Activated T-helper 1 cell treated with Interleukin-2 at 50 U/mL for 16 hours (primary cell): ENCODE results near the gene SLC18B1.

Source experiments
- DNase-seq: peaks from one replicate; pipeline ENCODE4 v3.0.0-alpha.2; 2020; ENCODE audit warnings: low read depth

The SLC18B1 gene

DNA sequence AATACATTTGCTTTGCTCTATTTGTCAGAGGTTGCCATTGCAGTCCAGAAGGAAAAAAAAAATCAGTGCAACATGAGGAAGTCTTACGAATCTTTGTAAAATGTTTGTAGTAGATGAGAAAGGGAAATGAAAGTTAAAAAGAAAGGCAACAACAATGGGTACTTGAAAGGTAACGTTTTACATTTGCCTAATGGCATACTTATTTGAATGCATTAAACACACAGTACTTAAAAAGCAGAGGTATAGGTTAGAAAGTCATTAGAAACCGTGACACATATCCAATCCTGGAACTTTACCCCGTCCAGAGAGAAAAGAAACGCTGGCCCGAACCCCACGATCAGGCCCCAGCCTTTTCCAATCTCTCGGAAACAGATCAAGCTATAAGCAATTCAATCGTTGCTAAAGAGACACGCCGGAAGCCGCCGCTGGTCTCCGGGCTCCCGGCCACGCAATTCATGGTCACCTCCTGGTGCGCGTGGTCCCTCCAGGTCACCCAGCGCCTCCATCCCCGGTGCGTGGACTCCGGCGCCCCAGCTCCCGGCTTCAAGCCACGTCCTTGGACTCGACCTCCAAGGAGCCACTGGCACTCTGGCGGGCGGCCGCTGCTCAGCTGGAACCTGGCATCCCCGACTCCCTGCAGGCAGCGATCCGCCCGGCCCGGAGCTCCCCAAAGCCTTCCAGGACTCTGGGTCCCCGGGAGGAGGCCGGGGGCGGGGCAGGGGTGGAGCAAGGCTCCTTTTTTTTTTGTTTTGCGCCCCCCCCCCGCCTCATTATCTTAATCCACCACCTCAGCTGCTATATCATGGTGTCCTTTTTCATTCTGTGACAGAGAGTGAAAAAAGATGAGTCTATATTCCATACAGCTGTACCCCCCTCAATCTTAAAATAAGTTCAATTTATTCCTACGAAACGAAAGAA, at the start of gene SLC18B1:
Gene SLC18B1, minus strand, starts transcription at position 687 of the 918 bp plus-strand sequence. Its CDS starts 181 bp downstream, at position 506.
- peak; percentile 37 for DNase-seq

DNA sequence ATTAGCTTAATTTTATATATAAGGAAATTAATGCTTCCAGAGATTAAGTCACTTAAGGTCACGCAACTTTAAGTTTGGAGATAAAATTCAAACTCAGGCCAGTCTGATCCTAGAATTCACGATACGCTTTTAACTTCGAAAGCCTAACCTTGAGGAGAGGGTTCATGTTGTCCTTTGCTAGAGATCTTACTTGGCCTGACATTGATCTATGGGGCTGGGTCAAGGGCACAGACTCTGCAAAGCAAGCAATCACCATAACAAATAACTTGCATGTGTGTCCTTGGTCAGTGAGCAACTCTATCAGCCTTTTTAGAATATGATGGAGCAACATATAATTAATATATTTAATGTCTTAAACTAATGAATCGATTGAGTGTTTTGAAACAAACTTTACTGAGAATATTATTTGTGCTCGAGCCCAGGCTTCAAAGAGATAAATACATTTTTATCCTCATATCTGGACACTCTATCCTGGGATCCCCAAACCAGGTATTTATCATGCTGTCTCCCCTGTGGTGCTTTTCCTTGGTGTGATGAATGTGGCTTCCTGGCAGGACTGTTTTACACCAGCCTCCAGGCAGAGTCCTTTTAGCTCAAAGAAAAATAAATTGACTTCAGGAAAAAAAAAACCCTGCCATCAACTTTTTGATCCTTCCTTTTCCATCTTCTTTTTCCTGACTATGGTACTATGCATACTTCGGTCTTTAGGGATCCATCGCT, 45.0 kb upstream of the SLC18B1 start:
- DNase-seq, result no peak

DNA sequence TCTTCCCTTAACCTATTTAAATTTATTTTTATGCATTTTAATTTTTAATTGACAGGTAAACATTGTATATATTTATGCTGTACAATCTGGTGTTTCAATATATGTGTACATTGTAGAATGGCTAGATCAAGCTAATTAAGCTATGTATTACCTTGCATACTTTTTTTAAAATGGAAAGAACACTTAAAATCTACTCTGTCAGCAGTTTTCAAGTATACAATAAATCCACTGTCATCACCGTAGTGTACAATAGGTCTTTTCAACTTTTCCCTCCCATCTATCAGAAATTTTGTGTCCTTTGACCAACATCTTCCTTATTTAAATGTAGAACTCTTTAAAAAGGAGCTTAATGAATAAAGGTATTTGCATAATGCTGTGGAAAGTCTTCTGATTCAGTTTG, 43.5 kb upstream of the SLC18B1 start:
- DNase-seq, result no peak

DNA sequence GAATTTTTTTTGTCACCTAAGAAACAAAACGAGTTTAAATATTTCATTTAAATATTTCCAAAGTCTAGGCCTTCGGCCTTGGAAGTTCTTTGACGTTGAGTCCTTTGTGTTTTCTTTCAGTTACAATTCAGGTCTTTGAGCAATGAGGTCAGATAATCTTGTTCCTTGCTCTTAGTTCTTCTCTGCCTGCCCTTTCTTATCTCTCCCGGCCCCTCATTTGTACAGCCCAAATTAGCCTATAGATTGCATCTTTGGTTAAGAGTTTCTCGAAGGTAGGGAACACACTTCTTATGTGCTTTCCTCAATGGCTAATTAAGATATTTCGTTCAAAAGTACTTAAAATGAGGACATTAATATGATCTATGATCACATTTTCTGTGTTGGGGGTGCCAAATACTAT, 34.5 kb upstream of the SLC18B1 start:
- no peak for DNase-seq

DNA sequence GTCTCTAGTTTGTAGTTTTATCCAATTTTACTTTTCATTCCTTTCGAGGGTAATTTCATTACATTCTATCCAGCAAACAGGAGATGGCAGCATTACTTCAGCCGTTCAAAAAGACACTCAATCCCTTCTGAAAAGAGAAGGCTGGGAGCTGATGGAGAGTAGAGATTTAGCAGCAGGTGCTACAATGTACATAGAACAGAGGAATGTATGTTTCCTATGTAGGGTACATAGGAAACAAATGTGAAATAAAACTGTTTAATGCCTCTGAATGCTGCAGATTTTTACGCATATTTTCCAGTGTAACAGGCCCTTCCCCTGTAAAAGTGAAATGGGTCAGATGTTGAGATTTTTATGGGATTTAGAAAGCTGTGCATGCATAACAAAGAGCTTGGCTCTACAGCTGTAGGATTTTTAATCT, 31.9 kb upstream of the SLC18B1 start:
- DNase-seq, result no peak

DNA sequence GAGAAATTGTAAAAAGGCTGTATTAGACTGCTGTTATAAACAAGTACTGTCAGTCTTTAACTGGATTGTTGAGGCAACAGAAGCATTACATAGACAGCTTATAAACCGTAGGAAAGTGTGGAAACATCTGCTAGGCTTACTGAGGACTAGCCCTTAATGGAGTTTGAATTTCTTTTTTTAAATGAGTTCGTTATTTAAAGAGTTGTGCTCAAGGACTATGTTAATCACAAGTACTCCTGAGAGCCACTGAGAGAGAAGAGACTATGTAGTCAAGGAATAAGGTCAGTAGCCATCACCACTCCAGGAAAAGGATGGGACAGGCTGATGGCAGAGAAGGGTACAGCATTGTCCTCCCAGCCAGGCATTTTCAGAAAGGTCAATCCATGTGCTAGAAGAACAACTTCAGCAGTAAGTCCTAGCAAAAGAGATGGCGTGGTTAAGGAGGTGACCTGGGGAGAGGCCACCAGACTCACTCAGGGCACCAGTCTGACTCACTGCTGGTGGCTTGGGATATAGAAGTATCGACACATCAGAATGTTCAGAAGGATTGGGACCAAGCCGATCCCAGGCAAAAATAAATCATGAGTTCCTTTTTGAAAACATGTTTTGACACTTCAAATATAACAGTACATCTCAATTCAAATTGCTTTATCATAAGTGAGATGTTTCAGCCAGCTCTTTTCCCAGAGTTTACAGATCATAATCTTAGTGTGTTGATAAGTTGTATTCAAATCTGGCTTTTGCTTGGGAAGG, 22.4 kb upstream of the SLC18B1 start:
- DNase-seq, result no peak

DNA sequence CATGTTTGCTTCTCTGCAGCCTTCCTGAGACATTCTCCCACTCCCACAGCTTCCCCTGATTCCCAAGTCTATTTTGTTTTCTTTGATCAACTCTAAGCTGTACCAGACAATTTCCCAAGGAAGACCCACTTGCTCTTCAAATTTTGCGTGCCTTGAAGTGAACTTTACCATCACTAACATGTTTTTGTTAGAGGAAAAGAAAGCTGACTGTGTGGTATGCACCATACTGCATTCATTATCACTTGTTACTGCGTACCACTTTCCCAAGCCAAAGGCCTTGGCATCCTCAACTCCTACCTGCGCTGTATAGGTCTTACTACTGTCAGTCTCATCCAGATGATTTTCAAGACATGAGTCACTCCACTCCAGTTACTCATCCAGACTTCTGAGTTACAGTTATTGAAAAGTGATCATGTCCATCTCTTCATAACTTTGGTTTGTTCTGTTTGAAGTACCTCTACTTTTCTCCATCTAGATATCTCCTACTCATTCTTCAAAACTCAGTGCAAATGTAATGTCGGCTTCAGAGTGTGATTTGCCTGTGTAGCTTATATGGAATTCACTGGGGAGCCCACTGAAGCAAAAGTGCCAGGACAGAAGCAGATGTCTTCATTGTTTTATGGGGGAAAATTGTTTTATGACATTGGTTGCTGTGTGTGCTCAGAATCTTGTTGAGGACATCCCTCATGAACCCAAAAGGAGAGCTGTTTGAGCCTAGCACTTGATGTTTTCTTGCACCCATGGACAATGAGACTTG, 21.1 kb upstream of the SLC18B1 start:
- no peak for DNase-seq

DNA sequence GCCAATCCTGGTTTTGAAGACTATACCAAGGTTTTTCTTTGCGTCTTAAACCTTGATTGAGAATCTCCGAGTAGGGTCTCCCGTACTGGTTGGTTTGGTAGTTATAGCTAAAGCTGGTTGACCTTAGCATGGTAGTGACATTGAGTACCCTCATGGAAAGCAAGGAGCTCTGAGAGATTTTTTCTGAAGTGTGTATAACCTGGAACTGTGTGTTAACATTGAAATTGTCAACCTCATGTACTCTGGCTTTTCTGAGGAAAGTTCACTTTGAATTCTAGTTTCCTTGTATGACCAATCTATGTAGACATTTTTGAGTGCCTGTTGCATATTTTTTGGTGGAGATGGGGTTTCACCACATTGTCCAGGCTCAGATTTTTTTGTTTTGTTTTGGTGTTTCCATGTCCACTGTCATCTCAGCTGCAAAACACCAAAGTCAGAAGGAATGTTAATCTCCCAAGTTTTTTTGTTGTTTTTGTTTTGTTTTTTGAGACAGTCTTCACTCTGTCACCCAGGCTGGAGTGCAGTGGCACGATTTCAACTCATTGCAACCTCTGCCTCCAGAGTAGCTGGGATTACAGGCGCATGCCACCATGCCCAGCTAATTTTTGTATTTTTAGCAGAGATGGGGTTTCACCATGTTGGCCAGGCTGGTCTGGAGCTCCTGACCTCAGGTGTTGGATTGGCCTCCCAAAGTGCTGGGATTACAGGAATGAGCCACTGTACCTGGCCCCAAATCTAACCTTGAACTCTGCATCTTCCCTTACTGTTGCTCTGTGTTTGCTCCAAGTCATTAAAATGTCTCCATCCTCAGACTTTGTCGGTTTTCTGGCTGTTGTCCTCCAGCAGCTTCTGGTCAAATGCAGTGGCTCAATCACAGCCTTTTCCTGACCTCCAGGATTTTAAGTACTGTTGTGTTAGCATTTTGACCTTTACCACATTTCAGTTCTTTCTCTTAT, 20.2 kb upstream of the SLC18B1 start:
- DNase-seq, result no peak

DNA sequence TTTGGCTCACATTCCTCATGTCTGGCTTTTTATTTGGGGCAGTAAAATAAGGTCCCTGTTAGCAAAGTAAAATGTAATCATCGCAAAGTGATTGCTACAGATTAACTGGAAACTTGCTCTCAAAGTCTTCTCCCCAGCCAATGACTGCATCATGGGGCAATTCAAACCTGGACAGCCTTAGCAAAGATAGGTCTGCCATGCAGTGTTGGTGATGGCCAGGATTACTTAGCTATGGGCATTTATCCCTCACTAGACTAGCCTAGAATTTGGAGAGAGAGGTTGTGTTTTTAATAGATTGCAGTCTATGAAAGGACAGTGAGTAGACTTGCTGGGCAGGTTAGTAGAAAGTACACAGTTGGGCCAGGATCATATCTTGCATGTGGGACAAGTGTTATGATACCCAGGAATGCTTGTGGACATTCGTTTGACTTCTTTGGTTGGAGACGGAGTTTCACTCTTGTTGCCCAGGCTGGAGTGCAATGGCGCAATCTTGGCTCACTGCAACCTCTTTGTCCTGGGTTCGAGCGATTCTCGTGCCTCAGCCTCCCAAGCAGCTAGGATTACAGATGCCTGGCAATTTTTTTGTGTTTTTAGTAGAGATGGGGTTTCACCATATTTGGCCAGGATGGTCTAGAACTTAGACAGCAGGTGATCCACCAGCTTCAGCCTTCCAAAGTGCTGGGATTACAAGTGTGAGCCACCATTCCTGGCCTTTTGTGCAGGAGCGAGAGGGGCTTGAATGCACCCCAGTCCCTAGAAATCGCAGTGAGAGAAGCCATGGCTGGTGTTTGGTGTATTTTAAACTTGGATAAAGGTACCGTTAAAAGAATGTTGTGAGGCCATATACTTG, 19.3 kb upstream of the SLC18B1 start:
- DNase-seq, result no peak

DNA sequence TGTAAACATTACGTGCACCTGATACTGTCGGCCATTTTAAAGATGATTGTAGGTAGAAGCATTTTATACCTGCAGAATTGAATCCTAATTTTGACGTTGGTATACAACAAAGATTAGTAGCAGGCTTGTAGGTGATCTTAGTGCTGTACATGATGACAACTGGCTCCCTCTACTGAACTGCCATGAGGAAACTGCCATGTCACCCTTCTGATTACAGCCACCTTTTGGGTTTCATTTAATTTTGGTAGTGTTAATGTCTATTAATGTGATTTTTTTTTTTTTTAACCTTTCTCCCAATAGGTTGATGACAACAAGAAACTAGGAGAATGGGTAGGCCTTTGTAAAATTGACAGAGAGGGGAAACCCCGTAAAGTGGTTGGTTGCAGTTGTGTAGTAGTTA, 18.2 kb upstream of the SLC18B1 start:
- no peak for DNase-seq

DNA sequence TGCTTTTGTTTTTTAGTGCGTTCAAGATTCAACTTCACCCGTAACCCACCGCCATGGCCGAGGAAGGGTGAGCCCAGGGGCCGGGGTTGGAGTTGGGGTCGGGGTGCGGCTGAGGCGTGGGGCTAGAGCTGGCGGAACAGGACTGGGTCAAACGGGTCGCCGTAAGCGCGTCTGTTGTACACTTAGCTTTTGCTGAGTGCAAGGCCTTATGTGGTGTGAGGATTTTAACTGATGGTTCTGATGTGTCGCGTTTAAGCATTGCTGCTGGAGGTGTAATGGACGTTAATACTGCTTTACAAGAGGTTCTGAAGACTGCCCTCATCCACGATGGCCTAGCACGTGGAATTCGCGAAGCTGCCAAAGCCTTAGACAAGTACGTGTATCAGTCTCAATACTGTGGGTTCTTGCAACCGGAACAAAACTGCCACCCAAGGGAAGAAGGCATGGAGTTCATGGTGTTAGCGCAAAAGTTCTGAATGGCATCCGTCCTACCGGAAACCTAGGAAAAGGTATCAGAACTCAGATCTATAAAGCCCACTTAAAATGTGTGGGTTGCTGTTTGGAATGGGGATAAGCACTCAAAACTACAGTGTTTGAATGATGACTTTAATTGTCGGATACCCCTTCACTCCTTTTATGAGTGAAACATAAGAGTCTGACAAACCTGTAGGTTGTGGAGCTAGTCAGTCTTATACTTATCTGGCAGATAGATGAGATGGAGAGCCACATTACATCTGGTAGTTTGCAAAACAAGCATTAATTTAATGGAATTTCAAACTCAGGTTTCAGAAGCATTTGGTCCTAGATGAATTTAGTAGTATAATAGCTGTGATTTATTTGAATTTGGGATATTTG, 16.5 kb upstream of the SLC18B1 start:
- no peak for DNase-seq

DNA sequence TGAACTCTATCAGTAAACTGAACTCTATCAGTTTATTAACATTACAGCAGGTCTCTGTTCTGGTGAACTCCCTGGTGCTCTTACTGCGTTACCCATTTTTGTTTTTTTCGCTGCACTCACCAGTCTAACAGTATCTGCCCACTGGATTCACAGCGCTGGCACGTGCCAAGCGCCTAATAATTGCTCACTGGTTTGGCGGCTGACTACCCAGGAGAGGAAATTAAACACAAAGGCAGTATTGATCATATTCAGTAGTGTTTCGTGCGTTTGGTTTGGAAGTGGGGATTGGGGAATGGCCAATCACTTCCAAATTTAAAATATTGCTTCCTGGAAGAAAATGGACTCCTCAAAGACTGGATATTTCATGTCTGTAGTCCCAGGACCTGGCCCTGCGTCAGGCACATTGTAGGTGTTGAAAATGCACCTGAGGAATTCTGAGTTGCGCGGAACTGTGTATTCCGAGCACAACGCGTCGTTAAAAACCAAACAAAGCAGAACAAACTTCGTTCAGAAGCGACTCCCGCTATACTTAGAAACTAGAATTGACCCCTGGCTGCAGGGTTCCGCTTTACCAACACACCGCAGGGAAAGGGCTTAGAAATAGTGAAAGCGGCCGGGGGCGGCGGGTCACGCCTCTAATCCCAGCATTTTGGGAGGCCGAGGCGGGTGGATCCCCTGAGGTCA, 14.9 kb upstream of the SLC18B1 start:
- DNase-seq, result no peak

DNA sequence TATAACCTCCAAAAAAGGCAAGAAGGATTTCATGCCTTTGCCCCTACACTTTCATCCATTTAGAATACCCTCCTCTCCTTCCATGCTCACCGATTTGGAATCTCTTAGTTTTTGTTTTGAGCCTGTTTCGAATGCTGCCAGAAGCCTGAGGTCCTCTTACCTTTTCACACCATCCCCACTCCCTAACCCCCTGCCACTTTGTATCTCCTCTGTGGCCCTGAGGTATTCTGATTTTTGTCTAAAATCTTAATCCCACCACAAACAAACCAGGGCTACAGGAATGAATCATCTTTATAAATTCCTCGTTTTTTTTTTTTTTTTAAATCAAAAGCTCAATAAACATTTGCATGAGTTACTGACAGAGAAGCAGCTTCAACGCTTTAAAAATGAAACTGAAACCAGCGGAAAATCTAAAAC, 14.3 kb upstream of the SLC18B1 start:
- DNase-seq, result no peak

DNA sequence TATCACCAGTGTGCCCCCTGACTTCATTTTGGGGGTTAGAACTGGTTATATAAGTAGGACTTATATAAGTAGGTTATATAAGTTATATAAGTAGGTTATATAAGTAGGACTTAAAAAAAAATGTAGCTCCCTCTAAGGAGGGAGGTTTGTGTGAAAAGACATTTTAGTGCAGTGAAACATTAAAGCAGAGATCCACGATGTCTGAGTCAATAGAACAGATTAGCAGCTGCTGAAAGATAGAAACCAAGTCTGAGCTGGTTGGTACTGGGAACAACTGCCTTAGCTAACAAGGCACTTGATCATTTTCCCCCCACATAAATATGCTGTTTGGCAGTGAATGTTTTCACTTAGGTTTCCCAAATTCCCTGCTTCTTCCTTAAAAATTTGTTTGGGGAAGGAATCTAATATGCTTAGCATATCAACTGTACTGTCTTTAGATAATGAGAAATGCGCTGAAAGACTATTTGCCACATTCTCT, 13.9 kb upstream of the SLC18B1 start:
- DNase-seq, result no peak

DNA sequence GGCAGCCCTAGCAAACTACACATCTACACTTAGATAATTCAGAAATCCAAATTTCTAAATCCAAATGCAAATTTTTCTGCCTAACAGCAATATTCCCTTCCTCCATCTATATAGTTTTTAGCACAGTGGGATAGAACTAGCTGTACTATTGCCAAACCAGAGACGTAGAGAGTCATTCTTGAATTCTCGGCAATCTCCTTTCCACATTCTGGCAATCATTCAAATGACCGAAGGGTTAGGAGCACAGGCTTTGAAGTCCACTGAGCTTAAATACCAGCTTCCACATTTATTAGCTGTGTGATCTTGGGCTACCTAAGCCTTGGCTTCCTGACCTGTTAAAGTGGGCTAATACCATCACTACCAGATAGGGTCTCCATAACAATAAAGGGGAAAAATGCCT, 12.8 kb upstream of the SLC18B1 start:
- DNase-seq, result no peak

DNA sequence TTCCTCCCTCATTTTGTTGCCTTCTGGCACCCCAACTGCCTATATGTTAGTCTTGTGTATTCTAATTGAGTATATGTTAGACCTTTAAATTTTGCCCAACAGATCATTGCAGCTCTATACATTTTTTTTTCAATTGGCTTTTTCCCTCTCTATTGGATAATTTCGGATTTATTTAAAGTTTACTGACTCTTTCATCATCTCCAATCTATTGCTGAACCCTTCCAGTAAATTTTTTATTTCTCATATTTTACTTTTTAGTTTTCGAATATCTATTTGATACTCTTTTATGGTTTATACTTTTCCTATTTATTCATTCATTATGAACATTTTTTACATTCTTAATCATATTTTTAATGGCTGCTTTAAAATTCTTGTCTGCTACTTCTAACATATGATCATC, 7.1 kb upstream of the SLC18B1 start:
- no peak for DNase-seq

DNA sequence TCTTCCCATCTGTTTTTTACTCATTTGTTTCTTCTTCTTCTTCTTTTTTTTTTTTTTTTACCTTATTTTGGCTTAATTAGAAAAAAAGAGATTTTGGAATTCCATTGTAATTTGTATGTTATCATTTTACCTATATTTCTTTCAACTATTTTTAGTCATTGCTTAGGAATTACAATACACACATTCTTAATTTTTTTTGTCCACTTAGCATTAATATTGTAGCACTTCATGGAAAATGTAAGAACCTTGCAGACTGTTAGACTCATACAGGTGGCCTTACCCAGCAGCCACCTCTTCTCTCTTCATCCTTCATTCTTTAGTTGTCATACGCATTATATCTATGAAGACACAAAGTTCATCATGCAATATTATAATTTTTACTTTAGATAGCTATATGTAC, 5.8 kb upstream of the SLC18B1 start:
- no peak for DNase-seq

DNA sequence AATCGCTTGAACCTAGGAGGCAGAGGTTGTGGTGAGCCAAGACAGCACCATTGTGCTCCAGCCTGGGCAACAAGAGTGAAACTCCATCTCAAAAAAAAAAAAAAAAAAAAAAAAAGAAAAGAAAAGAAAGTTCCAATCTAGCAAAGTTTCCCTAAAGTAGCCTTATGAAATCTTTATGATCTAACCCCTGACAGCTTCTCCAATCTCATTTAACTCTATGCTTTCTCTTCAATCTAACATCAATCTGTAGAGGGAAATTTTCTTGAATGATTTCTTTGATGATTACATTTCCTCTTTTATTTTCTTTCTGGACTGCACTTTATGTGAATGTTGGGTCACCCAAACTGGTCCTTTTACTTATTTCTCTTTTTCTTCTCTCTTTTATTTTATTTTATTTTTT, 2.2 kb upstream of the SLC18B1 start:
- DNase-seq, result no peak
